Nephron (organoid): ENCODE data around the gene PCGF3.

Experiments
- H3K27ac Mint-ChIP-seq, 3 experiments: 2 replicates each; pipeline ENCODE4 v1.8.0; 2020; ENCODE audit warnings: mixed read lengths in 3 of 3, mild to moderate bottlenecking in 2 of 3, moderate library complexity in 1 of 3
- H3K27me3 Mint-ChIP-seq: 2 replicates; pipeline ENCODE4 v1.8.0; 2021; ENCODE audit warnings: low read depth, mild to moderate bottlenecking, moderate library complexity, mixed read lengths
- H3K36me3 Mint-ChIP-seq: 2 replicates; pipeline ENCODE4 v1.8.0; 2020; ENCODE audit warnings: low read depth, mixed read lengths
- H3K4me1 Mint-ChIP-seq: 2 replicates; pipeline ENCODE4 v1.8.0; 2020; ENCODE audit warnings: mixed read lengths
- H3K4me3 Mint-ChIP-seq, 3 experiments: 2 replicates each; pipeline ENCODE4 v1.8.0; 2020; ENCODE audit warnings: mild to moderate bottlenecking in 3 of 3, mixed read lengths in 3 of 3, moderate library complexity in 2 of 3
- H3K9me3 Mint-ChIP-seq: 2 replicates; pipeline ENCODE4 v1.8.0; 2020; ENCODE audit warnings: mixed read lengths
- TF ChIP-seq, protein P1 (sequence below), 3 experiments: fragments of 200-600 bp; sonication (generic); IDR thresholded peaks; one replicate each; pipeline ENCODE4 v1.5.0; 2021; ENCODE audit warnings: antibody characterized with exemption in 3 of 3; ENCODE audit not compliant: unreplicated experiment in 3 of 3

The PCGF3 gene

DNA sequence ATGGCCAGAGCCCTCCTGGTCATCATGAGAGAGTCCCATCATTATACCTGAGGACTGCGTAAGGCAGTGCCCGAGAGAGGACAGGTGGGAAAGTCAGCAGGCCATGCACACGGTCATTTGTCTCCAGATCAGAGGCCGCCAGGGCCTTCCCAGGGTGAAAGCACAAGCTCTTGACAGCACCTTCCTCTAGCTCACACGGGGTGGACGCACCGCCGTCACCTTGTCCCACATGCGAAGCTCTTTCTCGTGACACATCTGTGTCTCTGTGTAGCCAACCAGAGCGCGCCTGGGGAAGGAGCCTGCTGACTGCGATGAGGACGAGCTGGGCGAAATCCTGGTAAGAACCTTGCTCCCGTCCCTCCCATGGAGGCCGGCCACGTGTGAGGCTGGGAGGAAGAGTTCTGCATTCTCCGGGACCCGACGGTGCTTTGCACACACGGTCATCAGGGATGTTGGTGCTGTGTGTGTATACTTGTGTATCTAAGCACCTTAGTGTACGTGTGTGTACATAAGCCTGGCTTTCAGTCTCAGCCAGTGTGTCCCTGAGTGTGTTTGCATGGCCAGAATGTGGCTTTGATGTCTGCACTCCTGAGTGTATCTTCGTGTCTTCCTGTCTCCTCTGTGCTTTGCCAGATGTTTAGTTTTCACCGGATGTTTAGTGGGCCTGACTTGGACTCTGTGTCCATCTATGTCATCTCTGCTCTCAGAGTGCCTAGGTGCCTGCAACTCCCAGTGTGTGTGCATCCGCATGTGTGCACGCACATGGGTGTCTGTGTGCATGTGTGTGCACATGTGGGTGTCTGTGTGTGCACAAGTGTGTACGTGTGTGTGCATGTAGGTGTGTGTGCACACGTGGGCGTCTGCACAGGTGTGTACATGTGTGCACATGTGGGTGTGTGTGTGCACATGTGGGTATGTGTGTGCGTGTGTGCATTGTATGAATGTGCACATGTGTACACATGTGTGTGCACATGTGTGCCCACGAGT lies 46.7 kb upstream of the PCGF3 start:
- no peak overlapping the region for H3K27ac Mint-ChIP-seq
- no peak overlapping the region for H3K4me3 Mint-ChIP-seq
- H3K27me3 Mint-ChIP-seq = peaks cover 3% of the 10 kb centered on the region
- no peaks in the 10 kb centered on the region for H3K9me3 Mint-ChIP-seq
- no peaks in the 10 kb centered on the region for H3K4me1 Mint-ChIP-seq
- peaks cover 12% of the 10 kb centered on the region for H3K36me3 Mint-ChIP-seq
- TF ChIP-seq, protein P1, sequence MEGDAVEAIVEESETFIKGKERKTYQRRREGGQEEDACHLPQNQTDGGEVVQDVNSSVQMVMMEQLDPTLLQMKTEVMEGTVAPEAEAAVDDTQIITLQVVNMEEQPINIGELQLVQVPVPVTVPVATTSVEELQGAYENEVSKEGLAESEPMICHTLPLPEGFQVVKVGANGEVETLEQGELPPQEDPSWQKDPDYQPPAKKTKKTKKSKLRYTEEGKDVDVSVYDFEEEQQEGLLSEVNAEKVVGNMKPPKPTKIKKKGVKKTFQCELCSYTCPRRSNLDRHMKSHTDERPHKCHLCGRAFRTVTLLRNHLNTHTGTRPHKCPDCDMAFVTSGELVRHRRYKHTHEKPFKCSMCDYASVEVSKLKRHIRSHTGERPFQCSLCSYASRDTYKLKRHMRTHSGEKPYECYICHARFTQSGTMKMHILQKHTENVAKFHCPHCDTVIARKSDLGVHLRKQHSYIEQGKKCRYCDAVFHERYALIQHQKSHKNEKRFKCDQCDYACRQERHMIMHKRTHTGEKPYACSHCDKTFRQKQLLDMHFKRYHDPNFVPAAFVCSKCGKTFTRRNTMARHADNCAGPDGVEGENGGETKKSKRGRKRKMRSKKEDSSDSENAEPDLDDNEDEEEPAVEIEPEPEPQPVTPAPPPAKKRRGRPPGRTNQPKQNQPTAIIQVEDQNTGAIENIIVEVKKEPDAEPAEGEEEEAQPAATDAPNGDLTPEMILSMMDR (IDR thresholded peaks at IDR 0.05; ENCODE audit: unreplicated experiment in 3 of 3) = no peak

DNA sequence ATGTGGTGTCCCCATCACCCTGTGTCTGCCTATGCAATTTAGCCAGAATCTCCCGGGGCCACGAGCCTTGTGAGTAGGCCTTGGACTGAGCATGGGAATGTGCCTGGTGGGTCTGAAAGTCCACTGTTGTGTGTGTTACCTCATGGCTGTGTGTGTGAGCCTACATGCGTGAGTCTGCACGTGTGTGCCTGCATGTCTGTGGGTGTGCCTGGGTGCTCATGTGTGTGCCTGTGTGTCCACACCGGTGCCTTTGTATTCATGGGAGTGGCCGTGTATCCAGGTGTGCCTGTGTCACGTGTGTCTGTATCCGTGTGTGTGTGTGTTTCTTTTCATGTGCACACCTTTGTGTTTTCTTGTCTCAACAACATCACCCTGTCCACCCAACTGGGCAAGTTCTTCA lies 45.8 kb upstream of the PCGF3 start:
- no peaks in the 10 kb centered on the region for H3K4me1 Mint-ChIP-seq
- H3K27ac Mint-ChIP-seq = no peak overlapping the region
- H3K4me3 Mint-ChIP-seq = peak overlapping the region; percentile 4 to 59 (median 23)
- peaks cover 12% of the 10 kb centered on the region for H3K36me3 Mint-ChIP-seq
- H3K27me3 Mint-ChIP-seq = peaks cover 3% of the 10 kb centered on the region
- H3K9me3 Mint-ChIP-seq = no peaks in the 10 kb centered on the region
- TF ChIP-seq, protein P1 (IDR thresholded peaks at IDR 0.05; ENCODE audit: unreplicated experiment in 3 of 3) = no peak

DNA sequence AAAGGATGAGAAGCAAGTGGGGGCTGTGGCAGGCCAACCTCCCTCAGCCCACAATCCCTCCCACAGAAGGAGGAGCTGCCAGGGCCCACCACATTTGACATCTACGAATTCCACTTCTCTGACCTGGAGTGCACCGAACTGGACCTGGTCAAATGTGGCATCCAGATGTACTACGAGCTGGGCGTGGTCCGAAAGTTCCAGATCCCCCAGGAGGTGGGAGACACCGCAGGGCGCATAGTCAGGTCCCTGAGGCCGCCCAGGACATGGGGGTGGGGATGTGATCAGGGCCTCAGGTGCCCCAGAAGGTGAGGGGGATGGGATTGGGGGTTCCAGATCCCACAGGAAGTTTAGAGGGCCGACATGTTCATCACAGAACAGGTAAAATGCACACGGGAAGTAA lies 45.2 kb upstream of the PCGF3 start:
- peak overlapping the region; percentile 21 to 58 (median 38) for H3K4me3 Mint-ChIP-seq
- H3K27me3 Mint-ChIP-seq = peaks cover 3% of the 10 kb centered on the region
- peaks cover 12% of the 10 kb centered on the region for H3K36me3 Mint-ChIP-seq
- H3K9me3 Mint-ChIP-seq = no peaks in the 10 kb centered on the region
- TF ChIP-seq, protein P1 (IDR thresholded peaks at IDR 0.05; ENCODE audit: unreplicated experiment in 3 of 3) = no peak
- no peaks in the 10 kb centered on the region for H3K4me1 Mint-ChIP-seq
- no peak overlapping the region for H3K27ac Mint-ChIP-seq

DNA sequence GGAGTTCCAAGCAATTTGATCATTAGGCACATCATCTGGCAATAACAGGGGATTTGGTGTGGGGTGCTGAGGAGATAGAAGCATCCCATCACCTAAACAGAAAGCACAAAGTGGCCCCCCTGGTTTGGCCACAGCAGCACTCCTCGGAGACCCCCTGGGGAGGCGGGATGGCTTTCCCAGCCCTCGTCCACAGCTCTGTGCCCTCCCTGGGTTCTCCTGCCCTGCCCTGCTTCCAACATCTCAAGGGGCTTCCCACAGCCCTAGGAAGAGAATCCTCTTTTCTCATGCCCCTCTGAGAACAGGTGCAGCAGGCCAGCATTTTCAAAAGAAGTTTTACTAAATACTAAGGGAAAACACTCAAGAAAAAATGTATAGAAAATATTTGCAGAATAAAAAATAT lies 44.4 kb upstream of the PCGF3 start:
- peaks cover 12% of the 10 kb centered on the region for H3K36me3 Mint-ChIP-seq
- H3K4me1 Mint-ChIP-seq = no peaks in the 10 kb centered on the region
- H3K4me3 Mint-ChIP-seq = peak overlapping the region; percentile 7 to 58 (median 38)
- no peak overlapping the region for H3K27ac Mint-ChIP-seq
- H3K27me3 Mint-ChIP-seq = peaks cover 3% of the 10 kb centered on the region
- TF ChIP-seq, protein P1 (IDR thresholded peaks at IDR 0.05; ENCODE audit: unreplicated experiment in 3 of 3) = no peak
- no peaks in the 10 kb centered on the region for H3K9me3 Mint-ChIP-seq

DNA sequence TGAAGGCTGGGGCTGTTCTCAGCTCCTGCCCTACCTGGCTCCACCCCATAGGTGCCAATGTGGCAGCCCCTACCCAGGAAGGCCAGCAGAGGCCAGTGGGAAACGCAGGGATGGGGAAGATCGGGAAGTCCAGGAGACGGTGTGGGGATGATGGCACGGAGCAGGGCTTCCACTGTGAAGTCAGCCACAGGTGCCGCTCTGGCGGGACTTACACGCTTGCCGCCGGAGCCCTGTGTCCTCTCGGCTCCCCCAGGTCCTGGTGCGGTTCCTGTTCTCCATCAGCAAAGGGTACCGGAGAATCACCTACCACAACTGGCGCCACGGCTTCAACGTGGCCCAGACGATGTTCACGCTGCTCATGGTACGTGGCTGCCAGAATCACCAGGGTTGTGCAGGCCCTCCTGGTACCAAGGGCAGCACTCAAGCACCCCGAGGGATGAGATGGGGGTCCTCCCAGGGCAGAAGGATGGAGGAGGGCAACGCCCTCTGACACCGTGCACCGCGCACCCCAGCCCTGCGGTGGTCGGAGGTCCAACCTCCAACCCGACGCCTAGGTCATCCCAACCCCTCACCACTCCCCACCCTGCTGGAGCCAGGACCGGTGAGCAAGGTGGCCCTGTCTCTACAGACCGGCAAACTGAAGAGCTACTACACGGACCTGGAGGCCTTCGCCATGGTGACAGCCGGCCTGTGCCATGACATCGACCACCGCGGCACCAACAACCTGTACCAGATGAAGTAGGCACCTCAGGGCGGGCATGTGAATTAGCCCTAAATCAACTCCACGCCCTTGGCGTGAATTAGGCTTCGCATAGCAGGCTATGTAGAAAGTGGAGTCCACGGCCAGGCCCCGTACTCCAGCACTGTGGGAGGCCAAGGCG lies 43.5 kb upstream of the PCGF3 start:
- TF ChIP-seq, protein P1 (IDR thresholded peaks at IDR 0.05; ENCODE audit: unreplicated experiment in 3 of 3) = no peak
- peak overlapping the region; percentile 27 to 77 (median 34) for H3K4me3 Mint-ChIP-seq
- H3K36me3 Mint-ChIP-seq = peaks cover 12% of the 10 kb centered on the region
- no peaks in the 10 kb centered on the region for H3K9me3 Mint-ChIP-seq
- no peaks in the 10 kb centered on the region for H3K4me1 Mint-ChIP-seq
- no peak overlapping the region for H3K27ac Mint-ChIP-seq
- peaks cover 3% of the 10 kb centered on the region for H3K27me3 Mint-ChIP-seq
